Rectal smooth muscle tissue (tissue), 1 donor: ENCODE data around the gene ANKZF1.
"Not testable (repeated sequence)": the region's sequence is repeated elsewhere in the genome, so short reads cannot be mapped to it uniquely, and the experiment has no call there.

Experiments
- H3K27ac ChIP-seq: one replicate; pipeline ENCODE4 v1.7.0; 2013; ENCODE audit warnings: low read depth, low read length, inconsistent platforms
- H3K27me3 ChIP-seq: one replicate; pipeline ENCODE4 v1.7.0; 2013; ENCODE audit warnings: low read length; ENCODE audit not compliant: control insufficient read depth, insufficient read depth
- H3K36me3 ChIP-seq: one replicate; pipeline ENCODE4 v1.7.0; 2013; ENCODE audit warnings: low read length; ENCODE audit not compliant: control insufficient read depth, insufficient read depth
- H3K4me1 ChIP-seq: one replicate; pipeline ENCODE4 v1.7.0; 2013; ENCODE audit warnings: low read length; ENCODE audit not compliant: control insufficient read depth, insufficient read depth
- H3K4me3 ChIP-seq: one replicate; pipeline ENCODE4 v1.7.0; 2013; ENCODE audit warnings: low read length
- H3K9ac ChIP-seq: one replicate; pipeline ENCODE4 v1.7.0; 2013; ENCODE audit warnings: low read length

The ANKZF1 gene

GRCh38 chr2:219200502-219201326 is 28.9 kb upstream of the ANKZF1 start:
- not testable (repeated sequence) for H3K27me3 ChIP-seq, H3K27ac ChIP-seq, H3K36me3 ChIP-seq, H3K4me3 ChIP-seq, H3K9ac ChIP-seq, H3K4me1 ChIP-seq

- H3K27ac ChIP-seq, H3K4me1 ChIP-seq, H3K27me3 ChIP-seq, H3K4me3 ChIP-seq, H3K9ac ChIP-seq, H3K36me3 ChIP-seq: not testable (repeated sequence)
These were observed 28.3 kb upstream of the ANKZF1 start for GRCh38 chr2:219201331-219201730.

GRCh38 chr2:219204425-219205164 is 25.0 kb upstream of the ANKZF1 start:
- H3K27ac ChIP-seq, result no peak overlapping the region
- peaks cover 12% of the 10 kb centered on the region for H3K4me1 ChIP-seq
- H3K9ac ChIP-seq, result no peak overlapping the region
- no peaks in the 10 kb centered on the region for H3K27me3 ChIP-seq
- no peak overlapping the region for H3K4me3 ChIP-seq
- peaks cover 11% of the 10 kb centered on the region for H3K36me3 ChIP-seq

GRCh38 chr2:219205165-219205538 is 24.5 kb upstream of the ANKZF1 start:
- Histone ChIP-seq H3K9ac (no peak overlapping the region), H3K27me3 (no peaks in the 10 kb centered on the region), H3K27ac (no peak overlapping the region), H3K4me3 (no peak overlapping the region), H3K4me1 (peaks cover 12% of the 10 kb centered on the region), H3K36me3 (peaks cover 11% of the 10 kb centered on the region)

- Histone ChIP-seq H3K4me3 (peak overlapping the region; percentile 85), H3K27ac (peak overlapping the region; percentile 90), H3K4me1 (peaks cover 12% of the 10 kb centered on the region), H3K36me3 (peaks cover 11% of the 10 kb centered on the region), H3K9ac (peak overlapping the region; percentile 98), H3K27me3 (no peaks in the 10 kb centered on the region)
These were observed 23.7 kb upstream of the ANKZF1 start for GRCh38 chr2:219205981-219206327.

- peak within 1 kb of the TSS; percentile 98 for H3K9ac ChIP-seq
- peaks cover 12% of the 10 kb centered on the region for H3K4me1 ChIP-seq
- peak within 1 kb of the TSS; percentile 85 for H3K4me3 ChIP-seq
- peaks cover 11% of the 10 kb centered on the region for H3K36me3 ChIP-seq
- no peaks in the 10 kb centered on the region for H3K27me3 ChIP-seq
- H3K27ac ChIP-seq, result peak within 1 kb of the TSS; percentile 95
These were observed 23.1 kb upstream of the ANKZF1 start, which contains the start of gene ZFAND2B for GRCh38 chr2:219206328-219207133. TSS of gene ZFAND2B (plus strand) at chr2:219206782. CDS start at chr2:219206988, 206 bp downstream.

GRCh38 chr2:219207134-219207883 is 22.3 kb upstream of the ANKZF1 start:
- H3K27ac ChIP-seq, result peak overlapping the region; percentile 95
- H3K4me3 ChIP-seq, result peak overlapping the region; percentile 63
- peaks cover 12% of the 10 kb centered on the region for H3K4me1 ChIP-seq
- H3K36me3 ChIP-seq, result peaks cover 11% of the 10 kb centered on the region
- no peaks in the 10 kb centered on the region for H3K27me3 ChIP-seq
- peak overlapping the region; percentile 19 for H3K9ac ChIP-seq

- peaks cover 12% of the 10 kb centered on the region for H3K4me1 ChIP-seq
- no peak overlapping the region for H3K27ac ChIP-seq
- peak overlapping the region; percentile 63 for H3K4me3 ChIP-seq
- H3K27me3 ChIP-seq, result no peaks in the 10 kb centered on the region
- H3K9ac ChIP-seq, result no peak overlapping the region
- peaks cover 11% of the 10 kb centered on the region for H3K36me3 ChIP-seq
These were observed 21.5 kb upstream of the ANKZF1 start for GRCh38 chr2:219207884-219208740.

GRCh38 chr2:219209236-219210195 is 20.1 kb upstream of the ANKZF1 start:
- no peak overlapping the region for H3K4me3 ChIP-seq
- no peak overlapping the region for H3K27ac ChIP-seq
- peaks cover 17% of the 10 kb centered on the region for H3K36me3 ChIP-seq
- H3K9ac ChIP-seq, result no peak overlapping the region
- peaks cover 12% of the 10 kb centered on the region for H3K4me1 ChIP-seq
- no peaks in the 10 kb centered on the region for H3K27me3 ChIP-seq

- no peak overlapping the region for H3K9ac ChIP-seq
- peaks cover 21% of the 10 kb centered on the region for H3K36me3 ChIP-seq
- no peaks in the 10 kb centered on the region for H3K27me3 ChIP-seq
- peaks cover 12% of the 10 kb centered on the region for H3K4me1 ChIP-seq
- H3K27ac ChIP-seq, result no peak overlapping the region
- H3K4me3 ChIP-seq, result no peak overlapping the region
These were observed 19.3 kb upstream of the ANKZF1 start for GRCh38 chr2:219210196-219210885.
